K562 (cell line): ENCODE results near the gene CCDC116. TPM values are rescaled to one million over a fixed set of nuclear protein-coding genes. Genes with fewer than 3 reads are reported as not detected.

Experiments
- ARID3A ChIP-seq: IDR thresholded peaks from 2 replicates; pipeline ENCODE4 v1.6.1; 2012; ENCODE audit warnings: low read depth, low read length, improper control_type of control experiment, borderline replicate concordance
- CBFA2T3 ChIP-seq: fragments of 450-650 bp; IDR thresholded peaks from 2 replicates; pipeline ENCODE4 v1.6.1; 2017
- CC2D1A ChIP-seq: fragments of 450-650 bp; IDR thresholded peaks from 2 replicates; pipeline ENCODE4 v1.6.1; 2017; ENCODE audit warnings: mild to moderate bottlenecking
- CHD1 ChIP-seq: fragments of 200-600 bp; sonication (generic); IDR thresholded peaks from one replicate; pipeline ENCODE4 v1.6.1; 2012; ENCODE audit warnings: mild to moderate bottlenecking, moderate library complexity, low read length, inconsistent platforms
- GATAD2B ChIP-seq: fragments of 450-650 bp; IDR thresholded peaks from 2 replicates; pipeline ENCODE4 v1.6.1; 2017; ENCODE audit warnings: mild to moderate bottlenecking, borderline replicate concordance
- HDAC2 ChIP-seq: fragments of 450-650 bp; IDR thresholded peaks from 2 replicates; pipeline ENCODE4 v1.6.1; 2016; ENCODE audit warnings: mild to moderate bottlenecking
- ZBTB33 ChIP-seq: sonication (generic); formaldehyde crosslinking; IDR thresholded peaks from 2 replicates; pipeline ENCODE4 v1.8.1; 2023; ENCODE audit warnings: mild to moderate bottlenecking, missing genetic modification reagents
- ZFP30 ChIP-seq: fragments of 250-450 bp; sonication (Bioruptor Pico); IDR thresholded peaks from 2 replicates; pipeline ENCODE4 v1.8.0; 2022; ENCODE audit warnings: moderate library complexity, mild to moderate bottlenecking, inconsistent platforms, borderline replicate concordance
- polyA plus RNA-seq, 8 experiments: library from polyadenylated mRNA; depleted of rRNA in 4 of 8; stranded (reverse) in 5 of 8; unstranded in 3 of 8; fragments of >200 nt; fragmentation: Nextera tagmentation in 2 of 8; fragmentation: Illumina TruSeq in 1 of 8; extraction: Ambion mirVana in 2 of 8; extraction: Trizol in 1 of 8; gene quantifications; 2 replicates each; pipeline versions ENCODE4 v1.2.1 to v1.2.3, GENCODE V29; 2011 to 2014; ENCODE audit warnings: inconsistent platforms in 1 of 8, missing spikeins in 1 of 8
- total RNA-seq, 7 experiments: library from RNA; depleted of rRNA in 6 of 7; stranded (reverse); fragments of >200 nt in 6 of 7; fragmentation: Illumina TruSeq in 2 of 7; extraction: Trizol in 2 of 7; gene quantifications; 2 replicates each; pipeline versions ENCODE4 v1.2.1 to v1.2.3, GENCODE V29; 2011 to 2021; ENCODE audit warnings: low replicate concordance in 1 of 7
- TF ChIP-seq, protein P1 (sequence below): fragments of 200-600 bp; sonication (generic); IDR thresholded peaks from one replicate; pipeline ENCODE4 v1.6.1; 2012; ENCODE audit warnings: mild to moderate bottlenecking, low read depth, low read length, inconsistent platforms
- TF ChIP-seq, protein P2 (sequence below): fragments of 250-450 bp; sonication (Bioruptor Pico); IDR thresholded peaks from 2 replicates; pipeline ENCODE4 v1.5.1; 2021; ENCODE audit warnings: mild to moderate bottlenecking

Gene CCDC116
- total and polyA plus RNA-seq, 9 of the 15 experiments (the other 6 are each of a cell fraction or from before 2014, with no cell fraction given), result 1.6 to 11.3 (median 4.7) TPM

DNA sequence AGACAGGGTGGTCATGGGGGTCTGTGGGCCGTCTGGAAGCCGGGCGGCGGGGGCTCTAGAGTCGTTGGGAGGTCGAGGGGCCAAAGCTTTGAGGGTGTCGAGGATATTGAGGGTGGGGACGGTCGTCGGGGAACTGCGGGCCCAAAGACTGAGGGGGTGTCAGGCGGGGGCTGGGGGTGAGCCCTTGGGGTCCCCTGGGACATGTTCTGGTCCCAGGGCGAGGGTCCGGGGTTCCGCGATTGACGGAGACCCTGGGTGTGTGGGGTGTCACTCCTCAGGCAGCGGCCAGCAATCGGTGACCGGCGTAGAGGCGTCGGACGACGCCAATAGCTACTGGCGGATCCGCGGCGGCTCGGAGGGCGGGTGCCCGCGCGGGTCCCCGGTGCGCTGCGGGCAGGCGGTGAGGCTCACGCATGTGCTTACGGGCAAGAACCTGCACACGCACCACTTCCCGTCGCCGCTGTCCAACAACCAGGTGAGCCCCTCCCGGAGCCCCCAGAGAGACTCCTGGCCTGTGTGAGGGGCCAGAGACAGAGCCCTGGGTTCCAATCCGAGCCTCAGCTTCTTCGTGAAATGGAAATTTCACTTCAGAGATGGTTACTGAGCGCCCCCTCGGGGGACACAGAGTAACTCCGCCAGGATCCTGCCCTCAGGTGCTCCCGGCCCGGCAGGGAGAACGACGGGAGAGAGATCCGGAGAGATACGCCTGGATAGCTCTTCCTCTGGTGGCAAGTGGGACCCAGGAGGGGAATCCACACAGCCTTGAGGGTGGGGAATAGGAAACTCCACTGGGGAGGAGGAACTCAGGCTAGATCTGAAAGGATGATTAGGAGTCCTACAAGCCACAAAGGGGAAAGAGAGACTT lies 10.3 kb downstream of the CCDC116 start (continued):
- TF ChIP-seq, protein P1, sequence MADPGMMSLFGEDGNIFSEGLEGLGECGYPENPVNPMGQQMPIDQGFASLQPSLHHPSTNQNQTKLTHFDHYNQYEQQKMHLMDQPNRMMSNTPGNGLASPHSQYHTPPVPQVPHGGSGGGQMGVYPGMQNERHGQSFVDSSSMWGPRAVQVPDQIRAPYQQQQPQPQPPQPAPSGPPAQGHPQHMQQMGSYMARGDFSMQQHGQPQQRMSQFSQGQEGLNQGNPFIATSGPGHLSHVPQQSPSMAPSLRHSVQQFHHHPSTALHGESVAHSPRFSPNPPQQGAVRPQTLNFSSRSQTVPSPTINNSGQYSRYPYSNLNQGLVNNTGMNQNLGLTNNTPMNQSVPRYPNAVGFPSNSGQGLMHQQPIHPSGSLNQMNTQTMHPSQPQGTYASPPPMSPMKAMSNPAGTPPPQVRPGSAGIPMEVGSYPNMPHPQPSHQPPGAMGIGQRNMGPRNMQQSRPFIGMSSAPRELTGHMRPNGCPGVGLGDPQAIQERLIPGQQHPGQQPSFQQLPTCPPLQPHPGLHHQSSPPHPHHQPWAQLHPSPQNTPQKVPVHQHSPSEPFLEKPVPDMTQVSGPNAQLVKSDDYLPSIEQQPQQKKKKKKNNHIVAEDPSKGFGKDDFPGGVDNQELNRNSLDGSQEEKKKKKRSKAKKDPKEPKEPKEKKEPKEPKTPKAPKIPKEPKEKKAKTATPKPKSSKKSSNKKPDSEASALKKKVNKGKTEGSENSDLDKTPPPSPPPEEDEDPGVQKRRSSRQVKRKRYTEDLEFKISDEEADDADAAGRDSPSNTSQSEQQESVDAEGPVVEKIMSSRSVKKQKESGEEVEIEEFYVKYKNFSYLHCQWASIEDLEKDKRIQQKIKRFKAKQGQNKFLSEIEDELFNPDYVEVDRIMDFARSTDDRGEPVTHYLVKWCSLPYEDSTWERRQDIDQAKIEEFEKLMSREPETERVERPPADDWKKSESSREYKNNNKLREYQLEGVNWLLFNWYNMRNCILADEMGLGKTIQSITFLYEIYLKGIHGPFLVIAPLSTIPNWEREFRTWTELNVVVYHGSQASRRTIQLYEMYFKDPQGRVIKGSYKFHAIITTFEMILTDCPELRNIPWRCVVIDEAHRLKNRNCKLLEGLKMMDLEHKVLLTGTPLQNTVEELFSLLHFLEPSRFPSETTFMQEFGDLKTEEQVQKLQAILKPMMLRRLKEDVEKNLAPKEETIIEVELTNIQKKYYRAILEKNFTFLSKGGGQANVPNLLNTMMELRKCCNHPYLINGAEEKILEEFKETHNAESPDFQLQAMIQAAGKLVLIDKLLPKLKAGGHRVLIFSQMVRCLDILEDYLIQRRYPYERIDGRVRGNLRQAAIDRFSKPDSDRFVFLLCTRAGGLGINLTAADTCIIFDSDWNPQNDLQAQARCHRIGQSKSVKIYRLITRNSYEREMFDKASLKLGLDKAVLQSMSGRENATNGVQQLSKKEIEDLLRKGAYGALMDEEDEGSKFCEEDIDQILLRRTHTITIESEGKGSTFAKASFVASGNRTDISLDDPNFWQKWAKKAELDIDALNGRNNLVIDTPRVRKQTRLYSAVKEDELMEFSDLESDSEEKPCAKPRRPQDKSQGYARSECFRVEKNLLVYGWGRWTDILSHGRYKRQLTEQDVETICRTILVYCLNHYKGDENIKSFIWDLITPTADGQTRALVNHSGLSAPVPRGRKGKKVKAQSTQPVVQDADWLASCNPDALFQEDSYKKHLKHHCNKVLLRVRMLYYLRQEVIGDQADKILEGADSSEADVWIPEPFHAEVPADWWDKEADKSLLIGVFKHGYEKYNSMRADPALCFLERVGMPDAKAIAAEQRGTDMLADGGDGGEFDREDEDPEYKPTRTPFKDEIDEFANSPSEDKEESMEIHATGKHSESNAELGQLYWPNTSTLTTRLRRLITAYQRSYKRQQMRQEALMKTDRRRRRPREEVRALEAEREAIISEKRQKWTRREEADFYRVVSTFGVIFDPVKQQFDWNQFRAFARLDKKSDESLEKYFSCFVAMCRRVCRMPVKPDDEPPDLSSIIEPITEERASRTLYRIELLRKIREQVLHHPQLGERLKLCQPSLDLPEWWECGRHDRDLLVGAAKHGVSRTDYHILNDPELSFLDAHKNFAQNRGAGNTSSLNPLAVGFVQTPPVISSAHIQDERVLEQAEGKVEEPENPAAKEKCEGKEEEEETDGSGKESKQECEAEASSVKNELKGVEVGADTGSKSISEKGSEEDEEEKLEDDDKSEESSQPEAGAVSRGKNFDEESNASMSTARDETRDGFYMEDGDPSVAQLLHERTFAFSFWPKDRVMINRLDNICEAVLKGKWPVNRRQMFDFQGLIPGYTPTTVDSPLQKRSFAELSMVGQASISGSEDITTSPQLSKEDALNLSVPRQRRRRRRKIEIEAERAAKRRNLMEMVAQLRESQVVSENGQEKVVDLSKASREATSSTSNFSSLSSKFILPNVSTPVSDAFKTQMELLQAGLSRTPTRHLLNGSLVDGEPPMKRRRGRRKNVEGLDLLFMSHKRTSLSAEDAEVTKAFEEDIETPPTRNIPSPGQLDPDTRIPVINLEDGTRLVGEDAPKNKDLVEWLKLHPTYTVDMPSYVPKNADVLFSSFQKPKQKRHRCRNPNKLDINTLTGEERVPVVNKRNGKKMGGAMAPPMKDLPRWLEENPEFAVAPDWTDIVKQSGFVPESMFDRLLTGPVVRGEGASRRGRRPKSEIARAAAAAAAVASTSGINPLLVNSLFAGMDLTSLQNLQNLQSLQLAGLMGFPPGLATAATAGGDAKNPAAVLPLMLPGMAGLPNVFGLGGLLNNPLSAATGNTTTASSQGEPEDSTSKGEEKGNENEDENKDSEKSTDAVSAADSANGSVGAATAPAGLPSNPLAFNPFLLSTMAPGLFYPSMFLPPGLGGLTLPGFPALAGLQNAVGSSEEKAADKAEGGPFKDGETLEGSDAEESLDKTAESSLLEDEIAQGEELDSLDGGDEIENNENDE, result no peak
- TF ChIP-seq GATAD2B, result no peak
- no peak for TF ChIP-seq HDAC2
- TF ChIP-seq ZFP30 (CRISPR knock-in tag), result no peak
- TF ChIP-seq CC2D1A, result no peak
- TF ChIP-seq, protein P2, sequence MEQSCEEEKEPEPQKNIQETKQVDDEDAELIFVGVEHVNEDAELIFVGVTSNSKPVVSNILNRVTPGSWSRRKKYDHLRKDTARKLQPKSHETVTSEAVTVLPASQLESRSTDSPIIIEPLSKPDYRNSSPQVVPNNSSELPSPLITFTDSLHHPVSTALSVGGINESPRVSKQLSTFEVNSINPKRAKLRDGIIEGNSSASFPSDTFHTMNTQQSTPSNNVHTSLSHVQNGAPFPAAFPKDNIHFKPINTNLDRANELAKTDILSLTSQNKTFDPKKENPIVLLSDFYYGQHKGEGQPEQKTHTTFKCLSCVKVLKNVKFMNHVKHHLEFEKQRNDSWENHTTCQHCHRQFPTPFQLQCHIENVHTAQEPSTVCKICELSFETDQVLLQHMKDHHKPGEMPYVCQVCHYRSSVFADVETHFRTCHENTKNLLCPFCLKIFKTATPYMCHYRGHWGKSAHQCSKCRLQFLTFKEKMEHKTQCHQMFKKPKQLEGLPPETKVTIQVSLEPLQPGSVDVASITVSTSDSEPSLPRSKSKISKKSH, result no peak
- TF ChIP-seq CBFA2T3, result no peak
- no peak for TF ChIP-seq ZBTB33 (CRISPR knock-in tag)
- peak; percentile 99 for TF ChIP-seq CHD1
- peak; percentile 81; the same call in 1 of the 2 replicates for TF ChIP-seq ARID3A
